ENCODE results near the gene GRIN2D.

GRCh38 chr19:48344892-48345291 is 48.6 kb upstream of the GRIN2D start:
- TF ChIP-seq CTCF (IDR thresholded peaks at IDR 0.05): no peak
- no peak for TF ChIP-seq POLR2A (IDR thresholded peaks at IDR 0.05)

All from Peyer's patch (tissue), 4 donors.